ENCODE data around the gene IFI35.

DNA sequence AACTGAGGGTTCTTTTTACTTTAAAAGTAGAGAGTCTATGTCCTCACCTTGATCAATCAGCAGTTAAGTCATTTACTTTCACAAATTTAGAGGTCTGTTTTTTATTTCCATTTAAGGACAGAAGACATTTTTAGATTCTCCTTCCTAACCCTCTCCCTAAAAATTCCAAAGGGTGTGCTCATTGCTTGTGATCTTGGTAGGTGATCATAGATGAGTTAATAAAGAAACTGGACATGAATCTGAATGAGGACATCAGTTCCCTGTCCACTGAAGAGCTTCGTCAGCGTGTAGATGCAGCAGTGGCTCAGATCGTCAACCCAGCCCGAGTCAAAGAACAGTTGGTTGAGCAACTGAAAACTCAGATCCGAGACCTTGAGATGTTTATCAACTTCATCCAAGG lies 17.4 kb upstream of the IFI35 start:
- no peak for TF ChIP-seq EP300 (IDR thresholded peaks at IDR 0.05)
- TF ChIP-seq, protein P1, sequence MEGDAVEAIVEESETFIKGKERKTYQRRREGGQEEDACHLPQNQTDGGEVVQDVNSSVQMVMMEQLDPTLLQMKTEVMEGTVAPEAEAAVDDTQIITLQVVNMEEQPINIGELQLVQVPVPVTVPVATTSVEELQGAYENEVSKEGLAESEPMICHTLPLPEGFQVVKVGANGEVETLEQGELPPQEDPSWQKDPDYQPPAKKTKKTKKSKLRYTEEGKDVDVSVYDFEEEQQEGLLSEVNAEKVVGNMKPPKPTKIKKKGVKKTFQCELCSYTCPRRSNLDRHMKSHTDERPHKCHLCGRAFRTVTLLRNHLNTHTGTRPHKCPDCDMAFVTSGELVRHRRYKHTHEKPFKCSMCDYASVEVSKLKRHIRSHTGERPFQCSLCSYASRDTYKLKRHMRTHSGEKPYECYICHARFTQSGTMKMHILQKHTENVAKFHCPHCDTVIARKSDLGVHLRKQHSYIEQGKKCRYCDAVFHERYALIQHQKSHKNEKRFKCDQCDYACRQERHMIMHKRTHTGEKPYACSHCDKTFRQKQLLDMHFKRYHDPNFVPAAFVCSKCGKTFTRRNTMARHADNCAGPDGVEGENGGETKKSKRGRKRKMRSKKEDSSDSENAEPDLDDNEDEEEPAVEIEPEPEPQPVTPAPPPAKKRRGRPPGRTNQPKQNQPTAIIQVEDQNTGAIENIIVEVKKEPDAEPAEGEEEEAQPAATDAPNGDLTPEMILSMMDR (IDR thresholded peaks at IDR 0.05) = no peak
